Limb (tissue), 2 donors: Measurements from ENCODE around the gene MAEL.

Experiments used
- DNase-seq, 2 donors: peaks; one replicate each; pipeline ENCODE4 v3.0.0-alpha.2; 2016; ENCODE audit errors: extremely low spot score in 2 of 2

MAEL gene

DNA sequence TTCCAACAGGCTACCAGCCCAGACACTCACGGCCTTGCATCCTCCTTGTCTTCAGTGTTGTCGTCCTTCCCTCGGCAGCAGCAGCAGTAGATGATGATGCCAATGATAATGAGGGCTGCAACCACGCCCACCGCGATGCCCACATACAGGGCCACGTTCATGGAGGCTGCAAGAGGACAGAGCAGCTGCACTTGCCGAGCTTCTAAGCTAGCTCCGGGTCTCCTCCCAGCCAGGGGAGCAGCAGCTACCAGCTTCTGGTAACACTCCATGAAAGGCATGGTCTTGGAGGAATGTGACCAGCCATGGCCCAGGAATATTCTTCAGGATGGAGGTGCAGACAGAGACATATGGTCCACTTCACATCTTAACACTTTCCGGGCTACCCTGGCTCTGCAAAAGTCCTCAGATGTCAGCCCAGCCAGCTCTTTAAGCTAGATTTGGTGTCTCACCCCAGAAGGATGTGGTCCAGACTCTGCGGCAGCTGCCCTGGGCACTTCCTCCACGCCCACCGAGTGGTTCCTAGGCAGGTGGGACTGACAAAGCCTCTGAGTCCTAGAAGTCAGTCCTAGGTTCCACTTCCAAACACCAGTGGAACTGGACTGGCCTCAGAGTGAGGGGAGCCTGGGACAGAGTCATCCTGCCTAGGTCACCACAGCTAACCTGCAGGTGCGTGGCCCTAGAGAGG, 66.0 kb downstream of the MAEL start:
- DNase-seq: no peak

DNA sequence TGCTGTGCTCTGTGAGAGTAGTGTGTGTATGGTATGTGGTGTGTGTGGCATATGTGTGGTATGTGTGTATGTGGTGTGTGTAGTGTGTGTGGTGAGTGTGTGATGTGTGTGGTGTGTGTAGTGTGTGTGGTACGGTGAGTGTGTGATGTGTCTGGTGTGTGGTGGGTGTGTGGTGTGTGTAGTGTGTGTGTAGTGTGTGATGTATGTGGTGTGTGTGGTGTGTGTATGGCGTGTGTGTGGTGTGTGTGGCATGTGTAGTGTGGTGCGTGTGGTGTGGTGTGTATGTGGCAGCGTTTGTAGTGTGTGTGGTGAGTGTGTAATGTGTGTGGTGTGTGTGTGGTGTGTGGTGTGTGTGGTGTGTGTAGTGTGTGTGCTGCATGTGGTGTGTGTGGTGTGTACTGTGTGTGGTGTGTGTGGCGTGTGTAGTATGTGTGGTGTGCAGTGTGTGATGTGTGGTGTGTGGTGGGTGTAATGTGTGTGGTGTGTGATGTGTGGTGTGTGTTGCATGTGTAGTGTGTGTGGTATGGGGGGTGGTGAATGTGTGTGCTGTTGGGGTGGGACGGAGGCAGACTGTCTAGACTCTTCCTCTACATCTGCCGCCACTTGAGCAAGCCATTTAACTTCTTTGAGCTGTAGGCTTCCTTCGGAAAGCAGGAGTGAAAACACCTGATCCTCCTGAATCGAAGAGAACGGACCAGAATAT, 67.6 kb downstream of the MAEL start:
- DNase-seq: no peak

DNA sequence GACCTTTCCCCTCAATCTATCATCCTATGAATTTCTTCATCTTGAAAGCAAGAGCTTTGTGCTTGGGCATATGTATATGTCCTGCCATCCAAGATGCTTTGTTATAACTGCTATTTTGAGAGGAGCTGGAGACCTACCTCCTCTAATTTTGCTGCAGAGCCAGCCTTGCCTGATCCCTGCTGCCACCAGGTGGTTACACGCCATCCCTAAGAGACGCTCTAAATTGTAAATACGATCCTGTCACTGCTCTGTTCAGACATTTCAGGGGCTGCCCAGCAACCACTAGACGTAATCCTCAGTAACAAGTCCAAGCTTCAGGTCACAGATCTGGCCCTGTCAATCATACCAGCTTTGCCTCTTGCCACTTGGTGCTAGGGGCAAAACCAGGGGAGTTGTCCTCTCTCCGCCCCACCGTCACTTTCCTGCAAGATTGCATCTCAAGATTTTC, 68.2 kb downstream of the MAEL start:
- peak in 1 of 2 donors; percentile 47 for DNase-seq

GRCh38 chr1:167059045-167059808, 70.1 kb downstream of the MAEL start:
- DNase-seq: peak; percentile 67 to 85

DNA sequence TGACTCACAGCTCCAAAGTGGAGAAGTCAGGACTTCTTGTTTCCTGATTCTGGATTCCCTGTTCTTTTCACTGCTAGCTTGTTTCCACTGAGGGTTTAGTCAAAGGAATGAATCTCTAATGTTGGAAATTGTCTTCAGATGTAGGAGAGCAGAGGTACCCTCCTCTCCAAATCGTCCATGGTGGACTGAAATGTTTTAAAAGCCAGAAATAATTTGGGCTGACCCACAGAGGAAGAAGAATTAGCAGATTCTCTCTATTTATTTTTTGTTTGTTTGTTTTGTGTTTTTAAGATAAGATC, 70.7 kb downstream of the MAEL start:
- DNase-seq: no peak

DNA sequence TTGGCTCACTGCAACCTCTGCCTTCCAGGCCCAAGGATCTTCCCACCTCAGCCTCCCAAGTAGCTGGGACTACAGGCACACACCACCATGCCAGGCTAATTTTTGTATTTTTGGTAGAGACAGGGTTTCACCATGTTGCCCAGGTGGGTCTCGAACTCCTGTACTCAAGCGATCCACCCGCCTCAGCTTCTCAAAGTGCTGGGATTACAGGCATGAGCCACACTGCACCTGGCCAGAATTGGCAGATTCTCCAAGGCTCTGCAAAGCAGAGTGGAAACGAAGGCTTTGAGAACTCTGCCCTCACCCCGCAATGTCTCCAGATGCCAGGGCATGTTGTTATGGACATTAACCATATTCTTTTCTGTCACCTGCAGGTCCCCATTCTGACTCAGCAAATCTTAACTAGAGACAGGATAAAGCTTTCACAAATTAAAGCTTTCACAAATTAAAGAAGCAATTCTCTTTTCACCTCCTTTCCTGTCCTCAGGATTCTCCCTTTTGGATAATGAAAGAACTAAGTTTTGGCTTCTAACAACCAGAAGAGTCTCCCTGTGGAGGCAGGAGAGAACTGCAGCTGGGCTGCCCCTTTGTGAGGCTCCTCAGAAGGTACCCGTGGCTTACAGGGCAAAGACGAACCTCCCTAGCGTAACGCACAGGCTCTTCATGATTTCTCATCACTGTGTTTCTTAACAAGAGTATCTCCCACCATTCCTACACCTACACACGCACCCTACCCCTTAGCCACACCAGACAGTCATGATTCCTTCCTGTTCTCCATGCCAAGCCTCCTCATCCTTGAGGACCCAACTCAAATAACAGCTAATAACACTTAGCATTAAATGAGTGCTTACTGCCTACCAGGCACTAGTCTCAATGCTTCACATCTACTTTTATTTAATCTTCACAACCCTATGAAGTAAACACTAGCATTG, 71.3 kb downstream of the MAEL start:
- no peak for DNase-seq

GRCh38 chr1:167061073-167061464, 72.0 kb downstream of the MAEL start:
- DNase-seq: no peak

GRCh38 chr1:167064621-167065020, 75.5 kb downstream of the MAEL start:
- no peak for DNase-seq

- no peak for DNase-seq
Measured at GRCh38 chr1:167065471-167065870, 76.4 kb downstream of the MAEL start.

DNA sequence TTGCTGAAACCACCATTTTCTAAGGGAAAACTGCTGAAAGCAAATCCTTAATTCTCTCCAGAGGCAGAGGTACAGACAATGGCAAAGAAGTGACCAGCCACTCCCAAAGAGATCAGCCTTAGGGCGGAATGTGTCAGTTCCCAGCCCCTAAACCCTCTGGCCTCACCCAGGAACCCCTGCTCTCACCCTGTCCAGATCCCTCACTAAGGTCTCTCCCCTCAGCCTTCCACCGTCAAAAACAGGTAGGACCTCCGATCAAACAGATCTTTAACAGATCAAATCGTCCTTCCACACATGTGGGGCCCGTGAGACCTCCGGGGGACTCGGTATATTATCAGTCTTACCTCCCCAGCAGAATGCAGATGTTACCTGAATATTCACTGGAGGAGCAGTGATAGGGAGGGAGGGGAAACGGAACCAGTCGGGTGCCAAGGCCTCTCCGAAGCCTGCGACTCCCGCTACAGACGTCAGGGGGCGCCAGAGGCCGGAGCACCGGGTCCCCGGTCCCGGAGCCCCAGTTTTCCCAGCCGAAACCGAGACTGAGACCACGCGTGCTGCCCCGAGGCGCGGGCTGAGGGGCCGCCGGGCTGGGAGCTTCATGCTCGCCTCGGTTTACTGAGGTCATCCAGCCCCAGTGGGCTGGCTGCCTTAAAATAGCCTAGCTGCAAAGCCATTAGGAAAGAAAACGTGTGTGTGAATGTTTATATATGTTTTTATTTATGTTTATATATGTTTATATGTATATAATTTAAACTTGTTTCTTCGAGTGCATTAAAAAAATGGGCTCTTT, 77.4 kb downstream of the MAEL start:
- peak; percentile 60 to 91 for DNase-seq

DNA sequence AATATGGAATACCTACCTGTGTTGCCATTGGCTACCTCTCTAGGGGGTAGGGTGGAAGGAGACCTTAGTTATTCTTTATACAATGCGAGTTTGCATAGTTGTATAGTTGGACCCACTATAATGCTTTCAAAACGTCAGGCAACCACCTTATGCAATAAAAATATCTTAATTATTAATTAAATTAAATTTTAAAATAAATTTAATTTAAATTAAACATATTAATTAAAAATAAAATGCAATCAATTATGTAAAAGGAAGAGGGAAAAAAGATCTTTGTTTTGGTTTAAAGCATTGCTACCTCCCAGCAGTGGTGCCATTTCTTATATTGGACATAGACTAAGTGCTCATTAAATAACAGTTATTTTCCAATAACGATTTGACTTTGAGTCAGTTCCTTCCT, 78.8 kb downstream of the MAEL start:
- no peak for DNase-seq

DNA sequence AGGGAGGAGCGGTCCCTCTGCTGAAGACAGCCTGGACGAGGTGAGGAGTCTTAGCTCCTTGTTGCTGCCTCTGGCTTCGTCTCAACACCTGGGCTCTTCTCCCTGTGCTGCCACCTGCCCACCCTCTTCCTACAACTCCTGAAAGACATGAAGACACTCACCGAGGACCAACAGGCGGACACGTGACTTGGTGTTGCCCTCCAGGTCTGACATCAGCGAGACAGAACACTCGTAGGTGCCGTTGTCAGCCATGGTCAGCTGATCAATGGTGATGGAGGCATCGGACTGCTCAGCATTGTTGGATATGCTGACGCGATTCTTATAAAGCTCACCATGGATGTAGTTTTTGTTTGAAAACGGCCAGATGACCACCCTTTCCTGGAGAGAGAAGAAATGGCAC, 79.7 kb downstream of the MAEL start:
- DNase-seq: no peak

DNA sequence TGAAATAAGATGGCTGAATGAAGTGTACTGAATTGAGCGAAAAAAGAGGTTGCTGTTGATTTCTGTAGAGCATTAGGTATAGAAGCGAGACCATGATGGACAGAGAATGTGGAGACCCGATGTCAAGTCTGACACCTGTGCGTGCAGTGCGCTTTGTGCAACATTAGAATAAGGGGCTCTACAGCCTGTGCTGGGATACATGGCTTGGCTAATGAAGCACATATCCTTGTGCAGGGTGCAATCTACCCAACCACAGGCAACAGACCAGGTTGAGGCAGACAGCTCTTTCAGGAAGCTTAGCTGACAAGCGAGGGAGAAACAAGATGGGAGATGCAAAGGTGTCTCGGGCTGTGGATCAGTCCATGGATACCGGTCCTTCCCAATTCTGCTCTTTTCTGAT, 82.2 kb downstream of the MAEL start:
- no peak for DNase-seq
